GM18498 (cell line): ENCODE results near the gene CUEDC1.

Experiments
- ATAC-seq: cut with Tn5 transposase; IDR thresholded peaks from one replicate; pipeline ENCODE4 v1.9.1; 2021; ENCODE audit warnings: mild to moderate bottlenecking, moderate library complexity; ENCODE audit not compliant: unreplicated experiment

CUEDC1 gene

GRCh38 chr17:57955183-57955931, at the start of gene CUEDC1:
CUEDC1 (minus strand) TSS chr17:57955412; CDS start chr17:57885564, 69,848 bp downstream.
- peak; percentile 64 for ATAC-seq

- ATAC-seq, result no peak
These were observed 48.8 kb upstream of the CUEDC1 start for GRCh38 chr17:58004060-58004459.

GRCh38 chr17:58002973-58003372, 47.8 kb upstream of the CUEDC1 start:
- no peak for ATAC-seq

- ATAC-seq, result no peak
These were observed 47.1 kb upstream of the CUEDC1 start for GRCh38 chr17:58002154-58002948.

- ATAC-seq, result no peak
These were observed 46.4 kb upstream of the CUEDC1 start for GRCh38 chr17:58001461-58002124.

- no peak for ATAC-seq
These were observed 44.3 kb upstream of the CUEDC1 start for GRCh38 chr17:57999496-58000017.

- no peak for ATAC-seq
These were observed 43.8 kb upstream of the CUEDC1 start for GRCh38 chr17:57999010-57999495.

GRCh38 chr17:57997085-57997809, 42.0 kb upstream of the CUEDC1 start:
- ATAC-seq, result no peak

GRCh38 chr17:57995076-57995956, 40.1 kb upstream of the CUEDC1 start:
- ATAC-seq, result peak; percentile 77

GRCh38 chr17:57994436-57994835, 39.2 kb upstream of the CUEDC1 start:
- no peak for ATAC-seq

- no peak for ATAC-seq
These were observed 38.5 kb upstream of the CUEDC1 start for GRCh38 chr17:57993471-57994365.

- ATAC-seq, result no peak
These were observed 36.3 kb upstream of the CUEDC1 start for GRCh38 chr17:57991537-57991936.

GRCh38 chr17:57990037-57990436, 34.8 kb upstream of the CUEDC1 start:
- ATAC-seq, result no peak

- peak; percentile 81 for ATAC-seq
These were observed 33.4 kb upstream of the CUEDC1 start for GRCh38 chr17:57988301-57989250.

- ATAC-seq, result peak; percentile 70
These were observed 32.5 kb upstream of the CUEDC1 start, which contains the start of gene VEZF1 for GRCh38 chr17:57987581-57988300. VEZF1 (minus strand) TSS chr17:57988254; CDS start chr17:57988111, 143 bp downstream.

GRCh38 chr17:57986841-57987580, 31.8 kb upstream of the CUEDC1 start:
- peak; percentile 6 for ATAC-seq
